GM21619 (cell line): ENCODE data around the gene CNTN4.

Source experiments
- ATAC-seq: cut with Tn5 transposase; IDR thresholded peaks from one replicate; pipeline ENCODE4 v1.9.1; 2021; ENCODE audit not compliant: unreplicated experiment

The CNTN4 gene

DNA sequence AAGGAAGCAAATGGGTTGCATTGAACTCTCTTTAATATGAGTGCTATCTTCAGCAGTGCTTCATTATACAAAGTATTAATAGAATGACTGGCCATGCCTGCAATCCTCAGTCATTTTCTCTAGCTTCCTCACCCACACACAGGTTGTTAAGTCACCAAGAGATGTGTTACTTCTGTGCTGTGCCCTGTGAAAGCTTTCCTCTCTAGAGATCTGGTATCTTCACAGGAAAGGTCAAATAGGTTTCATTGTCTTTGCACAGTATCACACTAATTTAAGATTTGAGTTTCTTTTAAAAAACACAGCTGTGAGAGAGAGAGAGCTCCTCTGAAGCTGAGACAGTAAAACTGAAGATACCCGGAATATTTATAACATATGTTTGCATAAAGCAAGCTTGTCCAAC is 278.6 kb downstream of the CNTN4 start:
- no peak for ATAC-seq

DNA sequence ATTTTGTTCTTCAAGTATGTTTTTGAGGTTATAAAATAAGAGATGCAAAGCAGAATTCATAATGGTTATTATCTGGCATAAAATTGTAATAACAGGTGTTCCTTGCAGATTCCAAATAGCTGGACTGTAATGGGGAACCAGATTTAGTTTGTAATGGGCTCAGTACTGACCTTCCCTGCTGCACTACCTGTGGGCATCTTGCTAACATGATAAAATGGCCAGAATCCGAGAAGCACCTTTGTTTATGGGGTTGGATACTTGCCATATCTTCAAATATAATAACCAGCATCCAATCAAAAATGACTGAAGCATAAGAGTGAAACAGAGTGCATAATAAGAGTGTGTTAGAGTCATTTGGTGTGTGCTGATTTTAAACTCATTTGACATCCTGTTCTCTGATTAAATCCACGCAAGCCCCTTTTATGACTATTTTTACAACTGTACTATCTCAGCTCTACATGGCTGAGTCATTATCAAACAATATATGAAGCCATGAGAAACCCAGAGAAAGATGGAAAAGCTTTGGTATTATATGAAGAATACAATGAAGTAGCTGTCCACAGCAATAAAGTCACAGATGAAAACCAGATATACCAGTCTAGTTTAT is 292.4 kb downstream of the CNTN4 start:
- no peak for ATAC-seq

DNA sequence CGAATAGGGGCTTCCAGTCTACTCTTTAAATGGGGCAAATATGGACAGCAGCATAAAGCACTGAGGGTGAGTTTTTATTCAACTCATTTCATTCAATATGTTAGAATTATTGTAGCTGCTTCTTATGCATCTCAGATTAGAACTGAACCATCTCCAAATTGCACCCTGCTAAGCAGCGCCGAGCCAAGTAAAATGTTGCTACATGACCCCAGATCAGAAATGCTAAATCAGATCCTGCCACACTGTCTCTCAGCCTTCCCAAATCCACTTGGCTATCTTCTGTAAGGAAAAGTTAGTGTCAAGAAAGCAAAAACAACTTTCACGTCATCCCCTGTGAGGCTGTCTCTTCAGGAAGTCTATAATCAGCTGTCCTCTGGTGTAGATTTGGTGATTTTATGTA is 293.2 kb downstream of the CNTN4 start:
- no peak for ATAC-seq

DNA sequence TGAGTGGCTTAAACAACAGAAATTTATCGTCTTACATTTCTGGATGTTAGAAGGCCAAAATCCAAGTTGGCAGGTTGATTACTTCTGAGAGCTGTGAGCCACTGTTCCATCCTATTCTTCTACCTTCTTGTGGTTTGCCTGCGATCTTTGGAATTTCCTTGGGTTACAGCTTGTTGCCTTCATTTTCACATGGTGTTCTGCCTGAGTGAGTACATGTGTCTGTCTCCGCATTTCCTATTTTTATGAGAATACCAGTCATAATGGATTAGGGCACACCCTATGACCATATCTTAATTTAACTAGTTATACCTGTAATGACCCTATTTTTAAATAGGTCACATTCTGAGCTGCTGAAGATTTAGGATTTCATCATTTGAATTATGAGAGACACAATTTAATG is 294.3 kb downstream of the CNTN4 start:
- no peak for ATAC-seq

DNA sequence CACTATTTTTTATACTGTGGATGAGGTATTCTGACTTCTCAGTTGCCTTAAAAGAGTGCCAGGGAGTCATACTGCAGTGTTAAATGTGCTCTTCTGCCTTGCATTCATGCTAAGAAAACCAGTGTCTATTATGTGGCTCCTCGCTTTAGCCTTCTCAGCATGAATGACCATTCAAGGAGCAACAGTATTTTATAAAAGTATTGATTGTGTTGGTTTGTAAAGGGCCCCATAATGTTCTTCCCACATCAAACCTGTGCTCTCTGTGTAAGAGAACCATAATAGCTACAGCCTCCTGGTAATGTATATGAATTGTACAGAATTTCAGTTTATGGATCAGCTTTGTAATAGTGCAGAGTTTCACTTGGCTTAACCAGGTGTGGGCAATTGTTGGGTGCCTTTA is 316.4 kb downstream of the CNTN4 start:
- ATAC-seq, result no peak

DNA sequence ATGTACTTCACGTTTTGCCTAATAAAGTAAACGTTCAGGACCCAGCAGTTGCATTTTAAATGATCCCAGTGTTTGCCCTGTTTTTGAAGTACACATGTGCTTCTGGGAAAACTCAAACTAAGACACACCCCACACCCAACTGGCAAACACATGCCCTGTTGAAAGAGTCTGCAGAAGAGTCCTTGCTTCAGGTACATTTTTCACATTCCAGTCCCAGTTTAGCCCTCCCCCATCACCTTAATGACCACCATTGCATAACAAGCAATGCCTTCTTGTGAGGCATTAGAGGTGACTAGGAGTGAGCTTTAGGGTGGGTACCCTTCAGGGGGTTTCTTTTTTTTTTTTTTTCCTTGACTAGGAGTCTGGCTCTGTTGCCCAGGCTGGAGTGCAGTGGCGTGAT is 322.3 kb downstream of the CNTN4 start:
- ATAC-seq, result no peak

DNA sequence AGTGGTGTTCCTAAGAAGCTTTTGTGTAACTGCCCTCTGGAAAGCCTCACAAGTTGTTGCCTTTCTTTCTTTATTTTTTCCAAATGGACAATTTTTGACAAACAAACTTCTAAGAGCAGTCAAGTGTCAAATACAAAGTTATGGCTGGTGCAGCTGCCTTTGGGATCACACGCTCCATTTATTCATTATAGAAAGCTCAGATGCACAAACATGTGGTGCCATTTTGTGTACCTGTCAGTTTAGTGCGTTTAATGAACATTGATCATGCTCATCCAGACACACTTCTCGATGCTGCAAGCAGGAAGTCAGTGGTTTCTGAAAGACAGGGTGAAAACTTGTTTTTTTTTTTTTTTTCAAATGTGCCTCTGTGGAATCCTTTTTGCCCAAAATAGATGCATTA is 324.5 kb downstream of the CNTN4 start:
- ATAC-seq, result no peak

DNA sequence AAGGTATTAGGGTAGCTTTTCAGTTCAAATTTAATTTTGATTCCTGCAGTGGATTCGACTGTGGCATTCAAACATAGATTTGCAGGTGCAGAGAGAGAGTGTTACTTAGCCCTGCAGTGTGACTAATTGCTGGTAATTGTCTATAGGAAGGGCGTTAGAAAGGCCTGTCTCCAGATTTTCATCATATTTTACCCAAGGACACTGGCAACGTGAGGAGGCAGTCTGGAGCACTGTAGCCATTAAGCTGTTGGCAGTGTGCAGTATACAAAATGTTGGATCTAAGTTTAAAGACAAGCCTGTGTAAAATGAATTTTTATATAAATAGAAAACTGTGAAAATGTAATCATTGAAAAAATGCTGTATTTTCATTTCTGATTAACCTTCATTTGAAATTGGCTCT is 342.9 kb downstream of the CNTN4 start:
- ATAC-seq, result no peak

DNA sequence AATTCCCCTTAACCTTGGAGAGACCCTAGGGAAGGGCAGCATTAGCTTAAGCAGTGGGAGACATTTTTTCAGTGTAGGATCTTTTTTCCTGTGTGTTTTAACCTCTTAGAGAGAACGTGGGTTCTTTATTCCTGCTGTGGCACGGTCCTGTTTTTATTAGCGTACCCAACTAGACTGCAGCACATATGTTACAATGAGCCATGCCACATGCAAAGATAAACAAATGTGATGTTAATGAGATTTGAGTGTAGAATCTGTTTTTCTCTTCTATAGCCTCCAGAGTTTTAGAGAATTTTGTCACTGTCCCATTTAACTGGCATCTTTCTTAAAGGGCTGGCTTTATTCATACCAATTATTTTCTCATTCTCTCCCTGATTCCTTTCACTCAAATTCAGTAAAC is 347.5 kb downstream of the CNTN4 start:
- no peak for ATAC-seq

DNA sequence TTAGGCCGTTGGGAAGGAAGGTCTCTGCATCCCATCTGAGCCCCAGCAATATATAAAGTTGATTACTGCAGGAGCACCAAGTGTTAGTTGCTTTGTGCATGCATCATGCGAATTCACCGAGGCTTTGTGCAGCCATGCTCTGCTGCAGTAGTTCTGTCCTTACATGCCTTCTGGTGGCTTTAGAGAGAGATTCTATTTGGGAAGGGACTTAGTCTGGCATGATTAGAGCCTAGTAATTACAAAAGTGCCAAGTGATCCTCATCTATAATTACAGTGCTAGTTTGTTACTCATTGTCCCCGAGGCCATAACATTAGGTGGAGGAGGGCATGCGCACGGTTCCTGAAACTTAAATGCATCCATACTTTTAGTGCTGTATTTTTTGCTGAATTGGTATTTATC is 353.6 kb downstream of the CNTN4 start:
- ATAC-seq, result no peak

DNA sequence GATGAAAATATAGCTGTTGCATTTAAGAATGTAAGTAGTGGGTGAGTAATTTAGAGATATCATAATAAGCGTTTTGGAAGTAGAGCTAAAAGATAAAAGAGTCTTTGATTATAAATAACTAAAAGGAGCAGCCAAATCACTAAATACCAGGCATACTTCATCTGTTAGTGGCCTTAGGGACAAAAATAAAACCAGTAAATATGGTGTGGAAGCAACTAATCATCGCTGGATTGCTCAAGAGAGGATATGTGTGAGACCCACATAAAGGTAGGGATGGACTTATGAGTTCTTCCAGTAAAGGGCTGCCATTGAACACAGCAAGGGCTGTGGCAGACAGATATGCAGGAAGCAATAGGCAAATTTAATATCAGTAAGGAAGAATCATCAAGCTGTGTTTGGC is 356.2 kb downstream of the CNTN4 start:
- ATAC-seq, result no peak

DNA sequence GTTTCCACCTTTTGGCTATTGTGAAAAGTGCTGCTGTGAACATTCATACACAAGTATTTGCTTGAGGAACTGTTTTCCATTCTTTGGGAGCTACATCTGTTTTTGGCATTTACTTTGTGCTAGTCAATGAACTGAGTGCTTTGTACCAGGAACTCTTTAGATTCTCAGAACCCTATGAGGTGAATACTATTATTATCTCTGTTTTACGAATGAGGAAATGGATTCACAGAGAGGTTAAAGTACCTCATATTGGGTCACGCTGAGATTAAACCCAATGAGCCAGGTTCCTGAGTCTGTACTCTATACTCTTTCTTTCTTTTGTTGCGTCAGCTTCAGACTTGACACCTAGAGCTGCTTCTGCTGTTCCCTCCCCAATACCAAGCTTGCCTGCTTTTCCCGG is 358.1 kb downstream of the CNTN4 start:
- ATAC-seq, result no peak

DNA sequence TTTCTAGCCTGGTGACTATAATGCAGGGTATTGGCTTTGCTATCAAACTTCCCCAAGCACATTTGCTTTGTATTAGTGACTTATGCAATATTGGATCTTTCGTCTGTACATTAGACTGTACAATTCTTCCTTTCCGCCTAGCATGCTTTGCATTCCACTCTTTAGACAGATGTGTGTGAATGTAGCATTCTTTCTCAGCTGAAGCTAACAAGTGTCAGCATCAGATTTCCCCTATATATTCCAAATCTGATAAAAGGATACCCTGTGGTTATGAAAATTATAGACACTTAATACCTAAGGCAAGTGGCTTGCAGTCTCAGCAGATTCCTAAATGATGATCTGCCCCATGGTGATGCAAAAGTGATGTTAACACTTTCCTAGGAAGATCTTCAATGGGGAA is 360.1 kb downstream of the CNTN4 start:
- no peak for ATAC-seq

DNA sequence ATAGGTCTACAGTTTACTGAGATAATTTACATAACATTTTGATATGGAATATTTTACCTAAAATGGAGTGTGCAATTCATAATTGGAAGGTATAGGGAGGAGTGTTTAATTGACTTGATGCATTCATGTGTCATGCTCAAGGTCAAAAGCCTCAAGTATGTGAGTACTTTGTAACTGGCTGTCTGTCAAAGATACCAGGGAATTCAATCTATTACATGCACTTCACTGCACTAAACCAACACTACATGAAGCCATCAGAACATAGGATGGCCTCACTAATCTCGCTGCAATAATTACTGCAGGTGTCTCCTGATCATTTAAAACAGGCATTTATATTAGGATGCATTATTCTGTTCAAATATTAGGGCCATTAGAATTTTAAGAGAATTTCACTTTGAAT is 367.2 kb downstream of the CNTN4 start:
- no peak for ATAC-seq

DNA sequence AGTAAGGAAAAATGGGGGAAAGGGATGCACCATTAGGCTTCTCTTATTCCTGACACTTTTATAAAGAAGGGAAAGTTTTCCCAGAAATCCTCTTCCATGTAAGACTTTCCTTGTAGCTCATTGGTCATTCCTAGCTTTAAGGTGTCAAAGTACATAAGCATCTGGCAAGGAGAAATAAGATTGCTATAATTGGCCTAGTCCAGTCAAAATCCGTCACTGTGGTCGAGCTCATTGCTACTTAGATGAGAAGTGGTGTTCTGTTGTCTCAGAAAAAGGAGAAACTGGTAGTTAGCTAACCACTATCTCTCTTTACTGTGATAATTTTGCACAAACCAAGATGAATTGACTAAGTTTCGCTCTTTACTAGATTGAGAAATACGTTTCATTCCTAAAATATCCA is 370.1 kb downstream of the CNTN4 start:
- no peak for ATAC-seq

DNA sequence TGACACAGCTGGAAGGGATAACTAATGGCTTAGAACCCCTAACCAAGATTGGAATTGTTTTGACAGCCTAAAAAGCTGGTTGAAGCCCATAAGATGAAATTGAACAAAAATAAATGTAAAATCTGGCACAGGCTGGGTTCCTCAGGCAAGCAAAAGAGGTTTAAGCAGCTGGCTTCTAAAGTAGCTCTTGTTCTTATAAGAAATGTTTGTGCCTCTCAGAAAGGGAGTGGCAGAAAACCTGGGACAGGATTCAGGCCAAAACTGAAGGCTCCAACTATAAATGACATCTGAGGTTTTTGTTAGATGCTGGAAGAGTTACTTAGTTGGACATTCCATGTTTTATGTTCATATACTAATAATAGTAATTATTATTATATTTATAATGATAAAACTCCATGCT is 378.3 kb downstream of the CNTN4 start:
- no peak for ATAC-seq

DNA sequence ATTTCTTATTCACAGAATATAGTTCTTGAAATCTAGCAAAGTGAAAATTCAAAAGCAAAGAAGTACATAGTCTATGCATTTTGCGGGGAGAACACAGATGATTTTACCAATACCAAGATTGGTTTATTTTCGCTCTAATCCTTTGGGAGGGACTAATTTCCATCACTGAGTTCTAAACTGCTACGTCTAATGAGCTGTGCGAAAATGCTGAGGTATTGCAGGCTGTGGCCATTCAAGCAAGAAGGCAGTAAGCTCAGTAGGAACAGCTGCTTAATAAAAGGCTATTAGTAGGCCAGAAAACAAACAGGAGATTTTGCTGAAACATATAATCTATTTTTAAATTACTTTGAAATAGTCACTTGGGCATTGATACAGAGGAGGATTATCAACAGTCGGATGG is 379.0 kb downstream of the CNTN4 start:
- ATAC-seq, result no peak

DNA sequence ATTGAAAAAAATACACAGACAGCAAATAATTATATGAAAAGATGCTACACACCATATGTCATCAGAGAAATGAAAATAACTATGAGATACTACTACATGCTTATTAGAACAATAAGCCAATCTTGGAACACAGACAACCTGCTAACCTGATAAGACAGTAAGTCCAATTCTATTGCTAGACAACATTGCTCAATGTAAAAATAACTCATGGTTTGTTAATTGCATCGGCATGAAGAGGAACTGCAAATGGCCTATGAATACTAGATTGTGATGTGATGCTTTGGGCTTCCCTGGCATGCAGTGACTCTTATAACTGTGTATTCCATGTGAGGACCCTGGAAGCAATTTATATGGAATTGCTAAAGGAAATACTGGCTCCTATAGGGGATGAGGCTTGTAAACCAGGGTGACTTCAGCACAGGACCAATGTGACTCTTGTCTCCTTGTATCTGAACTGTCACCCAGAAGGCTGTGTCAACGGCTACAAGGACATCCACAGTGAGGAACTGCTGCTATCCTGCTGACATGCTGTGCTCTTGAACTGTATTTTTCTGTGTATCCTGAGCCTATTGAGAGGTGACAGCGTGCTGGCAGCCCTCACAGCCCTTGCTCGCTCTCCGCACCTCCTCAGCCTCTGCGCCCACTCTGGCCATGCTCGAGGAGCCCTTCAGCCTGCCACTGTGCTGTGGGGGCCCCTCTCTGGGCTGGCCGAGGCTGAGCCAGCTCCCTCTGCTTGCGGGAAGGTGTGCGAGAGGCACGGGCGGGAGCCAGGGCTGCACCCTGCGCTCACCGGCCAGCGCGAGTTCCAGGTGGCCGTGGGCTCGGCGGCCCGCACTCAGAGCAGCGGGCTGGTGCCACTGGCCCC is 385.7 kb downstream of the CNTN4 start:
- ATAC-seq, result no peak

DNA sequence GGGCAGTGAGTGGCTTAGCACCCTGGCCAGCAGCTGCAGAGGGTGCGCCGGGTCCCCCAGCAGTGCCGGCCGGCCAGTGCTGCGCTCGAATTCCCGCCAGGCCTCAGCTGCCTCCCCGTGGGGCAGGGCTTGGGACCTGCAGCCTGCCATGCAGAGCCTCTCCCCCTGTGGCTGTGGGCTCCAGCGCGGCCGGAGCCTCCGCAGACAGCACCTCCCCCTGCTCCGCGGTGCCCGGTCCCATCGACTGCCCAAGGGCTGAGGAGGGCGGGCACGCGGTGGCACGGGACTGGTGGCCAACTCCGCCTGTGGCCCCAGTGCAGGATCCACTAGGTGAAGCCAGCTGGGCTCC is 386.3 kb downstream of the CNTN4 start:
- ATAC-seq, result no peak

DNA sequence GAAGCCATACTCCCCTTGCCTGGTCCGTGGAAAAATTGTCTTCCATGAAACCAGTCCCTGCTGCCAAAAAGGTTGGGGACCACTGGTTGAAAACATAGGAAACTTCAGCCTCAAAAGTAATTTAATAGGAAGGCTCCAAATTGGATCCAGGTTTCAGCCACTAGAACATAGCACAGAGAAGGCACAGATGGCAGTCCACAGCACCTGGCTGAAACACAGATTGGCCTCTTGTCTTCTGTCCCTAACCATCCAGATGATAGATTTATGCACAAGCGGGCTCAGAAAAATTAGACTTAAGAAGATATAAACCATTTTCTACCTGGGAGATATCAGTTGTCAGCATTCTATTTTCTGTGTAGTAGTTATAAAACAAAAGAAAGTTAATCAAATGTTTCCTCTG is 397.1 kb downstream of the CNTN4 start:
- no peak for ATAC-seq

DNA sequence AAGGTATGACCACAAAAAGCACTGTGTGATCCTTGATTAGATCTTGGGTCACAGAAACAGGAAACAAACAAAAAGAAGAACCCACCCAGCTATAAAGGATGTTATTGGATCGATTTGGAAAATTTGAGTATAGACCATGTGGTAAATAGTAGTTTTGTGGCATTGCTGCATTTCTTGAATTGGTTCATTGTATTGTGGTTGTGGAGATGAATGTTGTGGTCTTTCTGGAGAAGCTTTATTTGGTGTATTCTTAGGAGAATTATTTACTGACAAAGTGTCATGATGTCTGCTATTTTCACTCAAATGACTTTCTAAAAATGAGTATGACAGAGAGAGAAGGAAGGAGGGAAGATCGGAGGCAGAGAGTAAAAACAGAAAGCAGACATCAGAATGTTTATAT is 406.2 kb downstream of the CNTN4 start:
- no peak for ATAC-seq

DNA sequence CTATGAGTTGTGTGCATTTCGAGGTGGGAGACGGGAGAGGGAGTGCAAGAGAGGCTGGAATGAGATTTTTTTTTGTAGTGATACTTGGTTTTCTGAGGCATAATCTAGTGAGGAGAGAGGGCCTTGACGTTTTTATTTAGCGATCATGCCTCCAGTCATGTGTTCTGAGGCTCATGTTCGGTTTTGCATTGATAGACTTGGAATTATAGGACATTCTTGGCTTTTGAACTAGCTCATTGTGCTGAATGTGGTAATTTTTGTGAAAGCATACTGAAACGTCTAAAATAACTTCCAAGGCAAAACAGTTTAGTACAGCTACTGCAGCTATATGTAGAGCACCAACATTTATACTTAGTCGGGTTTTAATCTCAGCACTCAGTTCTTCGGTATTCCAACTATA is 408.1 kb downstream of the CNTN4 start:
- ATAC-seq, result no peak

DNA sequence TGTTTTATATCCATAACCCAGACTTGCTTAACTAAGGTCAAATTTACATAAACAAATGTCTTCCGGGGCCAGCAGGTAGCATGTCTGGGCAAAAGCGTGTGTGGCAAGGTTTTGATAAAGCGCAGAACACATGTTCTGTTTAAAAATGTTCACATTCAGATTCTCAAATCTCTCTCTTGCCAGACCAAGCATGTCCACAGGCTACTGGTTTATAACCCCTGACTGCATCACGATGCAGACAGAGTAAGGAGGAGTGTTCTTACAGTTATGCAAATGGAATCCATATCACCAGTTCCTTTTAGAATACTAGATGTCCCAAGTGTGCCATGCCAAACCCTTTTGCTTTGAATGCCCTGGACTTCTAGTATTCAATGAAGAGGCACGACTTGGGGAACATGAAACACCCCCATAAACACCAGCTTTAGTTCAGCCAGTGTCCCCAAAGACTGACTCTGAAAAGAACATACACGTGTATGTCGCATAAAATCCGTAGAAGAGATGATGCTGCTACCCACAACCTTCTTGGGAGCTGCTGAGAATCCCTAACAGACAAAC is 412.0 kb downstream of the CNTN4 start:
- ATAC-seq, result no peak
